ENCODE data around the gene LRSAM1.

- no peak for TF ChIP-seq CTCF (IDR thresholded peaks at IDR 0.05)
- no peak for TF ChIP-seq POLR2A (IDR thresholded peaks at IDR 0.05)
Observed at GRCh38 chr9:127540664-127541041, 89.3 kb downstream of the LRSAM1 start.
